K562 (cell line): ENCODE data around the gene NIPAL3. TPM values are rescaled to one million over a fixed set of nuclear protein-coding genes. Genes with fewer than 3 reads are reported as not detected.

Experiments
- ATF6 ChIP-seq: sonication (generic); formaldehyde crosslinking; IDR thresholded peaks from 2 replicates; pipeline ENCODE4 v1.4.0; 2020; ENCODE audit warnings: mild to moderate bottlenecking, missing genetic modification reagents
- CCAR2 ChIP-seq: fragments of 200-400 bp; formaldehyde crosslinking; IDR thresholded peaks from 2 replicates; pipeline ENCODE4 v1.6.1; 2017; ENCODE audit warnings: mild to moderate bottlenecking, low read depth, low read length
- CEBPZ ChIP-seq: fragments of 150-350 bp; IDR thresholded peaks from 2 replicates; pipeline ENCODE4 v1.6.1; 2014; ENCODE audit warnings: low read depth, mild to moderate bottlenecking, low read length, borderline replicate concordance
- EHMT2 ChIP-seq: fragments of 450-650 bp; IDR thresholded peaks from 2 replicates; pipeline ENCODE4 v1.6.1; 2018; ENCODE audit warnings: antibody characterized with exemption
- GATAD2A ChIP-seq: fragments of 450-650 bp; IDR thresholded peaks from 2 replicates; pipeline ENCODE4 v1.6.1; 2017
- NCOA1 ChIP-seq: fragments of 450-650 bp; IDR thresholded peaks from 2 replicates; pipeline ENCODE4 v1.6.1; 2016; ENCODE audit warnings: low read depth
- PKNOX1 ChIP-seq: fragments of 450-650 bp; IDR thresholded peaks from 2 replicates; pipeline ENCODE4 v1.6.1; 2016
- POU5F1 ChIP-seq: fragments of 150-350 bp; IDR thresholded peaks from 2 replicates; pipeline ENCODE4 v1.6.1; 2014; ENCODE audit warnings: borderline replicate concordance, low read length, low read depth, mild to moderate bottlenecking; ENCODE audit not compliant: partially characterized antibody
- PTBP1 ChIP-seq: fragments of 200-400 bp; formaldehyde crosslinking; IDR thresholded peaks from 2 replicates; pipeline ENCODE4 v1.6.1; 2017; ENCODE audit warnings: low read depth, low read length
- RAD21 ChIP-seq, 2 experiments: fragments of 250-450 bp in 1 of 2; fragments of 450-650 bp in 1 of 2; sonication (Bioruptor Pico) in 1 of 2; formaldehyde crosslinking in 1 of 2; IDR thresholded peaks in 1 of 2; conservative IDR thresholded peaks in 1 of 2; 2 replicates each; pipeline versions ENCODE4 v1.4.0 to v1.8.0; 2020 to 2022; ENCODE audit warnings: mild to moderate bottlenecking in 2 of 2, moderate library complexity in 1 of 2
- RUNX1 ChIP-seq: sonication (generic); IDR thresholded peaks from 2 replicates; pipeline ENCODE4 v1.6.1; 2016; ENCODE audit warnings: antibody characterized with exemption, low read depth
- SLC30A9 ChIP-seq: fragments of 250-450 bp; sonication (Bioruptor Pico); IDR thresholded peaks from 2 replicates; pipeline ENCODE4 v1.8.0; 2022; ENCODE audit warnings: mild to moderate bottlenecking, moderate library complexity
- SPI1 ChIP-seq: IDR thresholded peaks from 2 replicates; pipeline ENCODE4 v1.6.1; 2011; ENCODE audit warnings: low read depth, low read length, control low read depth, borderline replicate concordance
- TAF1 ChIP-seq: IDR thresholded peaks from 2 replicates; pipeline ENCODE4 v1.6.1; 2011; ENCODE audit warnings: mild to moderate bottlenecking, low read length, moderate library complexity; ENCODE audit not compliant: insufficient read depth, control insufficient read depth, severe bottlenecking; ENCODE audit errors: extremely low read depth
- TCF15 ChIP-seq: fragments of 250-450 bp; sonication (Bioruptor Pico); IDR thresholded peaks from 2 replicates; pipeline ENCODE4 v1.8.0; 2022; ENCODE audit warnings: moderate library complexity, mild to moderate bottlenecking, inconsistent platforms
- YBX1 ChIP-seq: fragments of 450-650 bp; IDR thresholded peaks from 2 replicates; pipeline ENCODE4 v1.7.1; 2016; ENCODE audit warnings: mild to moderate bottlenecking
- YY1 ChIP-seq, 3 experiments: IDR thresholded peaks; 2 replicates each; pipeline ENCODE4 v1.6.1; 2011; ENCODE audit warnings: low read length in 2 of 3, mild to moderate bottlenecking in 2 of 3, moderate library complexity in 2 of 3, borderline replicate concordance in 1 of 3, control low read depth in 1 of 3, low read depth in 1 of 3; ENCODE audit not compliant: insufficient read depth in 3 of 3, insufficient replicate concordance in 2 of 3, control insufficient read depth in 1 of 3, insufficient read length in 1 of 3; ENCODE audit errors: extremely low read depth in 1 of 3
- ZNF121 ChIP-seq: sonication (generic); formaldehyde crosslinking; conservative IDR thresholded peaks from 2 replicates; pipeline ENCODE4 v1.8.0; 2022; ENCODE audit warnings: missing genetic modification reagents
- ZNF311 ChIP-seq: fragments of 250-450 bp; sonication (Bioruptor Pico); IDR thresholded peaks from 2 replicates; pipeline ENCODE4 v1.4.0; 2020; ENCODE audit warnings: mild to moderate bottlenecking, moderate library complexity
- ZNF717 ChIP-seq: fragments of 250-450 bp; sonication (Bioruptor Pico); IDR thresholded peaks from 2 replicates; pipeline ENCODE4 v1.5.0; 2021
- polyA plus RNA-seq, 8 experiments: library from polyadenylated mRNA; depleted of rRNA in 4 of 8; stranded (reverse) in 5 of 8; unstranded in 3 of 8; fragments of >200 nt; fragmentation: Nextera tagmentation in 2 of 8; fragmentation: Illumina TruSeq in 1 of 8; extraction: Ambion mirVana in 2 of 8; extraction: Trizol in 1 of 8; gene quantifications; 2 replicates each; pipeline versions ENCODE4 v1.2.1 to v1.2.3, GENCODE V29; 2011 to 2014; ENCODE audit warnings: inconsistent platforms in 1 of 8, missing spikeins in 1 of 8
- total RNA-seq, 7 experiments: library from RNA; depleted of rRNA in 6 of 7; stranded (reverse); fragments of >200 nt in 6 of 7; fragmentation: Illumina TruSeq in 2 of 7; extraction: Trizol in 2 of 7; gene quantifications; 2 replicates each; pipeline versions ENCODE4 v1.2.1 to v1.2.3, GENCODE V29; 2011 to 2021; ENCODE audit warnings: low replicate concordance in 1 of 7

Gene NIPAL3
- total and polyA plus RNA-seq, 9 of the 15 experiments (the other 6 are each of a cell fraction or from before 2014, with no cell fraction given): 10.5 to 26.3 (median 16.0) TPM

GRCh38 chr1:24415334-24415909, at the start of gene NIPAL3 (continued):
- TF ChIP-seq CEBPZ (peak; percentile 71; the same call in 1 of the 2 replicates), ZNF121 (CRISPR knock-in tag) (no peak), RUNX1 (no peak), NCOA1 (no peak), ATF6 (CRISPR knock-in tag) (no peak), CCAR2 (no peak), YBX1 (no peak), YY1 (IDR thresholded peaks at IDR 0.05; ENCODE audit: borderline replicate concordance in 1 of 3, control insufficient read depth in 1 of 3, extremely low read depth in 1 of 3, insufficient read depth in 3 of 3, insufficient read length in 1 of 3, insufficient replicate concordance in 2 of 3, low read depth in 1 of 3, low read length in 2 of 3) (peak in 2 of 3 experiments; percentile 49 to 54), TAF1 (peak; percentile 64), SLC30A9 (CRISPR knock-in tag) (no peak), ZNF717 (CRISPR knock-in tag) (no peak), PKNOX1 (peak; percentile 100), PTBP1 (0 out of 2 replicates have a peak, but pooled peaks have one; percentile 32), RAD21 (CRISPR knock-in tag; conservative IDR thresholded peaks at IDR 0.05 in 1 of 2, IDR thresholded peaks at IDR 0.05 in 1 of 2) (peak; percentile 27 to 65; a peak in 2 of 4 replicates), ZNF311 (no peak), EHMT2 (no peak), SPI1 (no peak), TCF15 (CRISPR knock-in tag) (no peak), POU5F1 (no peak), GATAD2A (no peak)
